NCI-H510A treated with DMSO at 0.1 percent for 48 hours (cell line): ENCODE measurements around the gene MECP2.
"Not testable (repeated sequence)": the region's sequence is repeated elsewhere in the genome, so short reads cannot be mapped to it uniquely, and the experiment has no call there.

Experiments used
- DNase-seq: peaks from one replicate; lab custom pipeline; 2025; lab: John Stamatoyannopoulos, UW

MECP2 gene

GRCh38 chrX:154097589-154098541 lies at the start of gene MECP2:
Gene MECP2 (minus strand): TSS chrX:154097717.
- peak; percentile 85 for DNase-seq

DNA sequence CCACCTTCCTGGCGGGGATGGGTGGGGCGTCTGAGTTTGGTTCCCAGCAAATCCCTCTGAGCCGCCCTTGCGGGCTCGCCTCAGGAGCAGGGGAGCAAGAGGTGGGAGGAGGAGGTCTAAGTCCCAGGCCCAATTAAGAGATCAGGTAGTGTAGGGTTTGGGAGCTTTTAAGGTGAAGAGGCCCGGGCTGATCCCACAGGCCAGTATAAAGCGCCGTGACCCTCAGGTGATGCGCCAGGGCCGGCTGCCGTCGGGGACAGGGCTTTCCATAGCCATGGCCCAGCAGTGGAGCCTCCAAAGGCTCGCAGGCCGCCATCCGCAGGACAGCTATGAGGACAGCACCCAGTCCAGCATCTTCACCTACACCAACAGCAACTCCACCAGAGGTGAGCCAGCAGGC lies 46.5 kb upstream of the MECP2 start, which contains the start of gene OPN1LW:
Gene OPN1LW (plus strand): TSS at position 234 of the 400 bp plus-strand sequence. CDS start 41 bp downstream, at position 275.
- not testable (repeated sequence) for DNase-seq

- DNase-seq: no peak
These were observed 45.6 kb upstream of the MECP2 start for GRCh38 chrX:154142950-154143745.

GRCh38 chrX:154142386-154142785 lies 44.9 kb upstream of the MECP2 start:
- no peak for DNase-seq

DNA sequence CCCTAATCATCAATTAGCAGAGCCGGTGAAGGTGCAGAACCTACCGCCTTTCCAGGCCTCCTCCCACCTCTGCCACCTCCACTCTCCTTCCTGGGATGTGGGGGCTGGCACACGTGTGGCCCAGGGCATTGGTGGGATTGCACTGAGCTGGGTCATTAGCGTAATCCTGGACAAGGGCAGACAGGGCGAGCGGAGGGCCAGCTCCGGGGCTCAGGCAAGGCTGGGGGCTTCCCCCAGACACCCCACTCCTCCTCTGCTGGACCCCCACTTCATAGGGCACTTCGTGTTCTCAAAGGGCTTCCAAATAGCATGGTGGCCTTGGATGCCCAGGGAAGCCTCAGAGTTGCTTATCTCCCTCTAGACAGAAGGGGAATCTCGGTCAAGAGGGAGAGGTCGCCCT lies 43.2 kb upstream of the MECP2 start:
- no peak for DNase-seq

- DNase-seq: no peak
These were observed 42.7 kb upstream of the MECP2 start for GRCh38 chrX:154140206-154140605.

DNA sequence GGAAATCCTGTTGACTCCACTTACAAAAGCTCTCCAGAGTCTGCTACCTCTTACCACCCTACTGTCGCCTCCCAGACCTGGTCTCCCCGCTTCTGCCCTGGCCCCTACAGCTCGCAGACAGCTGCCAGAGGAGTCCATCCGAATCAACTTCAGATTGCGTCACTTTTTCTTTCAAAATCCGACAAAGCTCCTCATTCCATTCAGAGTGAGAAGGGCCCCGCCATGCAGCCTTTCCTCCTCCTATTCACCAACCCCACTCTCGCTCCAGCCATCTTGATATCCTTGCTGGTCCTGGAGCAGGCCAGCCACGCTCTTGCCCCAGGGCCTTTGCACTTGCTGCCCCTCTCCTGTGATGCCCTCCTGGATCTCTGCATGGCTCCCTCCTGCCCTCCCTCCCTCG lies 41.3 kb upstream of the MECP2 start:
- DNase-seq: no peak

GRCh38 chrX:154136627-154137161 lies 39.2 kb upstream of the MECP2 start:
- DNase-seq: peak; percentile 23

DNA sequence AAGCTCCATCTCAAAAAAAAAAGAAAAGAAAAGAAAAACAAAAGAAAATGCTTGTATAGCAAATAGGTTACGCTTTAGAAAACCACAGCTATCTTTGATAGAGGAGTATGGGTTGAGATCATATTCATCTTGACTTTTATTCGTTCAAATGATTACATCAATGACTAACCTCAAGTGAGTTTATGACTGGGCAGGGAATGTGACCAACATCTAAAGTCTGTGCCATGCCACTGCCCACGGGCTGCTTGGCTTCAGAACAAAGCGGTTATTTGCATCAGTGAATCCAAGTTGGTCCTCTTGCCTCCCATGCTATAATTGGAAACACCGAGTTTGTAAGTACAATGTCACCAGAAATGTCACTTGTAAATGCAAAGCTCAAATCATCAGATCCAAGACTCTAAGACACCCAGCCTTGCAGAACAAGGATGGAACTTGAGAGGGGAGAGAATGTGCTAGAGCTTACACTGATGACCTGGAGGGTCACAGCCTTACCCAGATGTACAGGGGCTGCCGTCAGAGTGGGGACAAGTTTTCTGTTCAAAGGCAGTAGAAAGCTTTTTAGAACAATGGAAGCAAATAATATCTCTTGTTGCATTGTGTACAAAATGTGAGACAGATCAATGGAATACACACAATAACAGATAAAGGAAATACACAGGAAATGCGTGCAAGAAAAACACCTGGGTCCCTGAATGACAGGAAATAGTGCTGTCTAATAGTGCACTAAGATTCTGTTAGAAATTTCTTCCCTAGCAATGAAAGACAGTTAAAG lies 38.1 kb upstream of the MECP2 start:
- DNase-seq: no peak

GRCh38 chrX:154132366-154132765 lies 34.8 kb upstream of the MECP2 start:
- no peak for DNase-seq

- DNase-seq: no peak
These were observed 34.4 kb upstream of the MECP2 start for GRCh38 chrX:154131955-154132354.

DNA sequence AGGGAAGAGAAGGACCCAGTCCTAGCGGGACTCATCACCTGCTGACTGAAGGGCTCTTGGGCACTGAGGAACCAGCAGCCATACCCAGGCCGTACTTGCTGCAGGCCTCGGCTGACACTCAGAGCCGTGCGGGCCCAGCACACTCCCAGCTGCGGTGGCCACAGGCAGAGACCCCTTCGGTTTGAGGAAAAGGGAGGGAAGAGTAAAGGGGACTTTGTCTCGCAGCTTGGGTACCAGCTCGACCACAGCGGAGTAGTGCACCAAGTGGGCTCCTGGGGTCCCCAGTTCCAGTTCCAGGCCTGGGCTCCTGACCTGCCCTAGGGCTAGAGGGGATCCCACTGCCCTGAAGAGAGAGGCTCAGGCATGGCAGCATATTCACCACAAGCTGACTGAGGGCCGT lies 28.6 kb upstream of the MECP2 start:
- DNase-seq: no peak

- no peak for DNase-seq
These were observed 28.0 kb upstream of the MECP2 start for GRCh38 chrX:154125391-154126040.

DNA sequence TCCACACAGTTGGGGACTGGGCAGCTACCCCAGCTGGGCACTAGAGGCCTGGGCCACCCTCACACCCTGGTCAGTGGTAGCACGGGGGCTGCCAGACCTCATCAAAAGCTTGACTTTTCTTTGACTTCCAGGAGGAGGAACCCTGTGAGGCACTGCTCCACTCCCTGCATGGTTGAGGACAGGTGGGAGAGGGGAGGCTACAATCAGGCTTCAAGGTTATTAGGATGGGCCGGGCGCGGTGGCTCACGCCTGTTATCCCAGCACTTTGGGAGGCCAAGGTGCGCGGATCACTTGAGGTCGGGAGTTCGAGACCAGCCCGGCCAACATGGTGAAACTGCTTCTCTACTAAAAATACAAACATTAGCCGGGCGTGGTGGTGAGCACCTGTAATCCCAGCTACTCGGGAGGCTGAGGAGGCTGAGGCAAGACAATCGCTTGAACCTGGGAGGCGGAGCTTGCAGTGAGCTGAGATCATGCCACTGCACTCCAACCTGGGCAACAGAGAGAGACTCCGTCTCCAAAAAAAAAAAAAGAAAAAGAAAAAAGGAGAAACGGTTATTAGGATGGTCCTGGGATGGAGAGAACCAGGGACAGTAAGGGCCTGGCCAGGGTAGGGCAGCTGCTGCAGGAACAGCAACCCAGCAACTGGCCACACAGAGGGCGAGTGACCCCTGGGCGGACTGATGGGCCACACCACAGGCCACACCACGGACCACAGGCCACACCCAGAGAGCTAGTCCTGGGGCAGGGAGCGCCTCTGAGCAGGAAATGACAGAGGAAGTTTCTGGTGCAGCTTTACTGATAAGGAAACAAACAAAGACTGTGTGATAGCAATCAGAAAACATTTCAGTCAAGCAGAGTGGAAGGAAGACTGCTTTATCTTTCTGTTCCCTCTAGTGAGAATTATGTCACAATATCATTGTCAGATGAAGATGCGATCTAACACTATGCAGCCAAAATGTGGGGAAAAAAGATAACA lies 26.0 kb upstream of the MECP2 start:
- no peak for DNase-seq

- no peak for DNase-seq
These were observed 24.4 kb upstream of the MECP2 start for GRCh38 chrX:154121961-154122360.

- no peak for DNase-seq
These were observed 23.7 kb upstream of the MECP2 start for GRCh38 chrX:154121207-154121606.

DNA sequence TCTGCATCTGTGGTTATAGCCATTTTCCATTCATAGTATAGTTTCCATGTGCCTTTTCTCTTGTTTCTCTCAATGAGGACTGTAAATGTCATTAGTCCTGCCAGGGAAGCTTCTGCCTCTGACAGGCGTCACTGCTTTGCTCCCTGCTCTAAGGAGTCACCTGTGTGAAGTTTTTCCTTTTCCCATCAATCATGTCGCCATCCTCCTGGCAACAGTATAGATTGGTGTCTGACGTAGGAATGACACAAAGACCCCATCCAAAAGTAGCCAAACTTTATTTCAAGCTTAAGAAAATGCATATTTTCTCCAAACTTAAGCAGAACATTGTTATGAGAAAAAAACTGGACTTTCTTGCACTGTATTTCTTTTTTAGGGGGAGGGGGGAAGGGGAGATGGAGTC lies 23.1 kb upstream of the MECP2 start:
- DNase-seq: no peak

- DNase-seq: no peak
These were observed 20.0 kb upstream of the MECP2 start for GRCh38 chrX:154117566-154117965.

DNA sequence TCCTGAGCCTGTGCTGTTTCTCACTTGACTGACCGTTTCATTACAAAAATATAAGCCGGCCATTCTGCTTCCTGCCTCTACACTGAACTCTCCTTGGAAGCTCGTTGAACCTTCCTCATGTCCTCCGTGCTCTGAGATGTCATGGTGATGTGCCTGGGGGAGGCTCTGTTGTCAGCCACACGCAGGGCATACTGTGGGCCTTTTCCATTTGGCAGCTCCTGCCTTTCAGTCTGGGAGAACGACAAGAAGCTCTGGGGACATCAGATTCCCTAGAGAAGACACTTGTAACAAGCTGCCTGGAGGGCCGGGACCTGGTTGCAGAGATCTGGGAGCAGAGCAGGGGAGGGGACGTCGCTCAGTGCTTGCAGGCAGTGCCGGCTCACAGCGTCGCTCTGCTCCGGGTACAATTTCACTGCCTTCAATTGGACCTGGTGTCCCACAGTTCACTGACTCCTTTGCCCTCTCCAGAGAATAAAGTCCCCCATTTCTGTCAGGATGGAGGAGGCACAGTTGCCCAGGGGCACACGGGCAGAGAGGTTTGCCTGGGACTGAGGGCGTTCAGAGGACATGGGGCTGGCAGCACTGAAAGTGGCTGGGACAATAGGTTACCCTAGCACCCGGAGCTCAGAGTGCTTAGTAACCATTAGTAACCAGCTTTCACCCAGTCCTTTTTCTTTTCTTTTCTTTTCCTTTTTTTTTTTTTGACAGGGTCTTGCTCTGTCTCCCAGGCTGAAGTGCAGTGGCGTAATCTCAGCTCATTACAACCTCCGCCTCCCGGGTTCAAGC lies 19.1 kb upstream of the MECP2 start:
- no peak for DNase-seq
